ENCODE data around the gene MRE11.

- TF ChIP-seq POLR2AphosphoS5 (IDR thresholded peaks at IDR 0.05) (no peak), CTCF (IDR thresholded peaks at IDR 0.05) (no peak)
Observed at GRCh38 chr11:94481342-94481741, 12.3 kb downstream of the MRE11 start.
